Activated T-cell treated with anti-CD3 and anti-CD28 coated beads, Interleukin-2, amount 50 U/mL, for 4 hours (primary cell): ENCODE results near the gene PHF2. TPM values are rescaled to one million over a fixed set of nuclear protein-coding genes. Genes with fewer than 3 reads are reported as not detected.

Experiments used
- ATAC-seq, 2 donors: fragments of 200-7000 bp; cut with Tn5 transposase; one replicate each; pipeline ENCODE4 v1.10.0; 2021
- DNase-seq: peaks from one replicate; pipeline ENCODE4 v3.0.0-alpha.2; 2020
- H3K27me3 Mint-ChIP-seq: one replicate; pipeline ENCODE4 v1.8.0; 2021; ENCODE audit warnings: low read depth, mixed read lengths
- H3K36me3 Mint-ChIP-seq: one replicate; pipeline ENCODE4 v1.8.0; 2022; ENCODE audit warnings: mixed read lengths; ENCODE audit not compliant: insufficient read depth
- H3K4me1 Mint-ChIP-seq: one replicate; pipeline ENCODE4 v1.8.0; 2021; ENCODE audit warnings: low read depth, mixed read lengths
- H3K4me3 Mint-ChIP-seq: one replicate; pipeline ENCODE4 v1.8.0; 2021; ENCODE audit warnings: mild to moderate bottlenecking, moderate library complexity, mixed read lengths
- H3K9me3 Mint-ChIP-seq: one replicate; pipeline ENCODE4 v1.8.0; 2021; ENCODE audit warnings: mixed read lengths
- total RNA-seq, 3 donors: library from RNA; stranded (reverse); gene quantifications; one replicate each; pipeline ENCODE4 v1.2.1, GENCODE V29; 2021

The PHF2 gene
- total RNA-seq, 3 donors from 2014 or later = 19.2 to 20.8 (median 20.8) TPM

GRCh38 chr9:93574900-93575795 is 1.2 kb upstream of the PHF2 start:
- Mint-ChIP-seq H3K36me3 (peaks cover 4% of the 10 kb centered on the region), H3K4me1 (peaks cover 38% of the 10 kb centered on the region), H3K9me3 (no peaks in the 10 kb centered on the region), H3K4me3 (peak overlapping the region; percentile 86), H3K27me3 (no peaks in the 10 kb centered on the region)
- ATAC-seq (no peak), DNase-seq (no peak)

- H3K36me3 Mint-ChIP-seq = no peaks in the 10 kb centered on the region
- H3K4me3 Mint-ChIP-seq = peak overlapping the region; percentile 86
- DNase-seq = peak; percentile 41
- no peaks in the 10 kb centered on the region for H3K27me3 Mint-ChIP-seq
- peaks cover 44% of the 10 kb centered on the region for H3K4me1 Mint-ChIP-seq
- no peaks in the 10 kb centered on the region for H3K9me3 Mint-ChIP-seq
- ATAC-seq = peak; percentile 41 to 45
These were observed 557 bp upstream of the PHF2 start for GRCh38 chr9:93575796-93576257.

GRCh38 chr9:93577078-93577974 is 942 bp downstream of the PHF2 start:
- Mint-ChIP-seq H3K36me3 (no peaks in the 10 kb centered on the region), H3K4me3 (peak overlapping the region; percentile 87), H3K4me1 (peaks cover 49% of the 10 kb centered on the region), H3K9me3 (no peaks in the 10 kb centered on the region), H3K27me3 (no peaks in the 10 kb centered on the region)
- ATAC-seq (peak; percentile 27 to 32), DNase-seq (no peak)

- Mint-ChIP-seq H3K36me3 (peaks cover 1% of the 10 kb centered on the region), H3K9me3 (peaks cover 3% of the 10 kb centered on the region), H3K4me3 (peak overlapping the region; percentile 87), H3K27me3 (no peaks in the 10 kb centered on the region), H3K4me1 (peaks cover 51% of the 10 kb centered on the region)
- ATAC-seq = no peak
- DNase-seq = no peak
These were observed 1.7 kb downstream of the PHF2 start for GRCh38 chr9:93577975-93578682.

- H3K4me3 Mint-ChIP-seq = peak overlapping the region; percentile 87
- H3K27me3 Mint-ChIP-seq = no peaks in the 10 kb centered on the region
- ATAC-seq = no peak
- peaks cover 3% of the 10 kb centered on the region for H3K36me3 Mint-ChIP-seq
- H3K4me1 Mint-ChIP-seq = peaks cover 51% of the 10 kb centered on the region
- DNase-seq = no peak
- peaks cover 4% of the 10 kb centered on the region for H3K9me3 Mint-ChIP-seq
These were observed 2.5 kb downstream of the PHF2 start for GRCh38 chr9:93578844-93579243.

GRCh38 chr9:93579711-93580516 is 3.5 kb downstream of the PHF2 start:
- ATAC-seq (no peak), DNase-seq (no peak)
- Mint-ChIP-seq H3K4me3 (no peak overlapping the region), H3K4me1 (peaks cover 46% of the 10 kb centered on the region), H3K36me3 (peaks cover 10% of the 10 kb centered on the region), H3K9me3 (peaks cover 10% of the 10 kb centered on the region), H3K27me3 (no peaks in the 10 kb centered on the region)

- H3K4me1 Mint-ChIP-seq = peaks cover 41% of the 10 kb centered on the region
These were observed 4.4 kb downstream of the PHF2 start for GRCh38 chr9:93580654-93581380.

GRCh38 chr9:93582115-93582514 is 5.7 kb downstream of the PHF2 start:
- Mint-ChIP-seq H3K36me3 (peaks cover 13% of the 10 kb centered on the region), H3K4me1 (peaks cover 47% of the 10 kb centered on the region), H3K9me3 (peaks cover 10% of the 10 kb centered on the region), H3K4me3 (no peak overlapping the region), H3K27me3 (no peaks in the 10 kb centered on the region)
- DNase-seq (no peak), ATAC-seq (no peak)

More at GRCh38 chr9:93580654-93581380, 4.4 kb downstream of the PHF2 start:
- DNase-seq (no peak), ATAC-seq (no peak)
- Mint-ChIP-seq H3K27me3 (no peaks in the 10 kb centered on the region), H3K36me3 (peaks cover 13% of the 10 kb centered on the region), H3K9me3 (peaks cover 10% of the 10 kb centered on the region), H3K4me3 (no peak overlapping the region)

GRCh38 chr9:93582550-93582949 is 6.2 kb downstream of the PHF2 start:
- H3K9me3 Mint-ChIP-seq = peaks cover 10% of the 10 kb centered on the region
- DNase-seq (no peak), ATAC-seq (no peak)
- H3K4me3 Mint-ChIP-seq = no peak overlapping the region
- H3K27me3 Mint-ChIP-seq = no peaks in the 10 kb centered on the region
- peaks cover 13% of the 10 kb centered on the region for H3K36me3 Mint-ChIP-seq
- H3K4me1 Mint-ChIP-seq = peaks cover 48% of the 10 kb centered on the region

GRCh38 chr9:93585259-93585658 is 8.9 kb downstream of the PHF2 start:
- Mint-ChIP-seq H3K4me1 (peaks cover 41% of the 10 kb centered on the region), H3K9me3 (peaks cover 10% of the 10 kb centered on the region), H3K4me3 (no peak overlapping the region), H3K27me3 (no peaks in the 10 kb centered on the region), H3K36me3 (peaks cover 13% of the 10 kb centered on the region)
- DNase-seq = no peak
- ATAC-seq = no peak

GRCh38 chr9:93585695-93586094 is 9.3 kb downstream of the PHF2 start:
- Mint-ChIP-seq H3K9me3 (peaks cover 10% of the 10 kb centered on the region), H3K4me1 (peaks cover 41% of the 10 kb centered on the region), H3K27me3 (no peaks in the 10 kb centered on the region), H3K4me3 (no peak overlapping the region), H3K36me3 (peaks cover 13% of the 10 kb centered on the region)
- ATAC-seq (no peak), DNase-seq (no peak)

GRCh38 chr9:93586290-93587057 is 10.1 kb downstream of the PHF2 start:
- DNase-seq (no peak), ATAC-seq (no peak)
- Mint-ChIP-seq H3K36me3 (peaks cover 13% of the 10 kb centered on the region), H3K4me3 (no peak overlapping the region), H3K4me1 (peaks cover 41% of the 10 kb centered on the region), H3K27me3 (no peaks in the 10 kb centered on the region), H3K9me3 (peaks cover 10% of the 10 kb centered on the region)
